IMR-90 (cell line): ENCODE results near the gene GLIS1. TPM values are rescaled to one million over a fixed set of nuclear protein-coding genes. Genes with fewer than 3 reads are reported as not detected.

Source experiments
- CEBPB ChIP-seq: IDR thresholded peaks from 2 replicates; pipeline ENCODE4 v1.6.1; 2012; ENCODE audit warnings: low read depth, low read length, improper control_type of control experiment
- RAD21 ChIP-seq: IDR thresholded peaks from 2 replicates; pipeline ENCODE4 v1.6.1; 2012; ENCODE audit warnings: low read length, improper control_type of control experiment
- polyA plus RNA-seq, 3 experiments: library from polyadenylated mRNA; depleted of rRNA; stranded (reverse); fragments of >200 nt; gene quantifications; 2 replicates each; pipeline ENCODE4 v1.2.3, GENCODE V29; 2012; ENCODE audit warnings: low replicate concordance in 1 of 3
- total RNA-seq: library from RNA; depleted of rRNA; stranded (reverse); fragments of >200 nt; gene quantifications from 2 replicates; pipeline ENCODE4 v1.2.3, GENCODE V29; 2012
- TF ChIP-seq, protein P1 (sequence below): fragments of 150-350 bp; IDR thresholded peaks from 2 replicates; pipeline ENCODE4 v1.6.1; 2017; ENCODE audit warnings: mild to moderate bottlenecking, antibody characterized with exemption, low read length, low read depth

GLIS1 gene
- total and polyA plus RNA-seq, 2 of the 4 experiments (the other 2 are of a cell fraction): 0.18 to 2.3 TPM

DNA sequence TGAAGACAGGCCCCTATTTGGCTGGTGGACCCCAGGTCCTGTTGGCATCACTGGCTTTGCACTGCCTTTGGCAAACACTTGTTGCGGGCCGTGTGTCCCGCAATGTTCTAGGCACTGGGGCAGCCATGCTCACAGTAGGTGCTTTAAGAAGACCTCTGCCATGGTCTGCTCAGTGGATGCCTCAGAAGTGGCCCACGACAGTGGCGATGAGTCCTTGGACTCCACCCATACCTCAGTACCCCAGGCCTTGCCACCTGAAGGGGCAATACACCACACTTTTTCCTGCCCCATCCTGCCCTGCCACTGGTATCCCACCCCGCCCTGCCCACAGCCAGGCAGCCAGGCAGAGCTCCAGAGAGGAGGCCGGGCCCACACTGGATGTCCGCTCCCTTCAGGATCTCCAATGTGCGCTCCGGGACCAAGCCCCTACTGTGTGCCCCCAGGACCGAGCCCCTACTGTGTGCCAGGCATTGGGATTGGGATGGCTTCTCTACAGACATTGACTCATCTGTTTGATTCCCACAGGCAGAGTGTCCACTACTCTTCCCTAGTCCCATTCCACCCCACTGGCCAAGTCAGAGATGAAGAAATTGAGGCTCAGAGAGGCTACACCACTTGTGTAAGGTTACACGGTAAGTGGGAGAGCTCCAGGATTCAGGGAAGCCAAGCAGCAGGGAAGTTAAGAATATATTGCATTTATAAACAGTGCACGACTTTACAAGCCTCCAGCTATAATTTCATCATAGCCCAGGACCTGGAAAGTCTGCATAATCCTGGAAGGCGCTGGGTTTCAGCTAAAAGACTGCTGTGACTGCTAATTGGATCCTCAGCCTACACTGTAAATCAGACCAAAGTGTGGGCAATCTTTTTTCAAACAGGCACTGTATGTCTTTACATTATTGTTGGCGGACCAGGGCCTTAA, 178.1 kb downstream of the GLIS1 start (continued):
- TF ChIP-seq, protein P1, sequence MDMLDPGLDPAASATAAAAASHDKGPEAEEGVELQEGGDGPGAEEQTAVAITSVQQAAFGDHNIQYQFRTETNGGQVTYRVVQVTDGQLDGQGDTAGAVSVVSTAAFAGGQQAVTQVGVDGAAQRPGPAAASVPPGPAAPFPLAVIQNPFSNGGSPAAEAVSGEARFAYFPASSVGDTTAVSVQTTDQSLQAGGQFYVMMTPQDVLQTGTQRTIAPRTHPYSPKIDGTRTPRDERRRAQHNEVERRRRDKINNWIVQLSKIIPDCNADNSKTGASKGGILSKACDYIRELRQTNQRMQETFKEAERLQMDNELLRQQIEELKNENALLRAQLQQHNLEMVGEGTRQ: no peak
- TF ChIP-seq RAD21 (no peak), CEBPB (no peak)
